Astrocyte (in vitro differentiated cells and primary cell): ENCODE measurements around the gene DIP2C.

ENCODE experiments used
- CTCF ChIP-seq: IDR thresholded peaks from 2 replicates; pipeline ENCODE4 v1.5.1; 2011; ENCODE audit warnings: low read depth, mild to moderate bottlenecking, inconsistent platforms, low read length, moderate library complexity; ENCODE audit not compliant: insufficient read depth
- EZH2 ChIP-seq: IDR thresholded peaks from 2 replicates; pipeline ENCODE4 v1.6.1; 2012; ENCODE audit warnings: mild to moderate bottlenecking, low read length, inconsistent platforms; ENCODE audit not compliant: insufficient read depth

- TF ChIP-seq CTCF: no peak
- no peak for TF ChIP-seq EZH2
Observed at GRCh38 chr10:352476-353235, 336.8 kb downstream of the DIP2C start.
